Brain microvascular endothelial cell (primary cell): ENCODE measurements around the gene SEC22C.
A peak's percentile ranks its signal among the peaks of the same experiment; 100 is the strongest.

ENCODE experiments used
- DNase-seq: peaks from one replicate; pipeline ENCODE4 v3.0.0-alpha.2; 2020
- H3K27ac ChIP-seq: fragments of 250-450 bp; sonication (Bioruptor Pico); 2 replicates; pipeline ENCODE4 v1.5.1; 2020; ENCODE audit warnings: mild to moderate bottlenecking, moderate library complexity
- H3K27me3 ChIP-seq: fragments of 250-450 bp; sonication (Bioruptor Pico); replicated peaks from 2 replicates; pipeline ENCODE4 v1.5.1; 2020; ENCODE audit warnings: mild to moderate bottlenecking
- H3K36me3 ChIP-seq: fragments of 250-450 bp; sonication (Bioruptor Pico); replicated peaks from 2 replicates; pipeline ENCODE4 v1.5.1; 2020; ENCODE audit warnings: mild to moderate bottlenecking
- H3K4me3 ChIP-seq: 2 replicates; pipeline ENCODE4 v1.5.1; 2011; ENCODE audit warnings: low read depth, mild to moderate bottlenecking, control low read depth, low read length, moderate library complexity
- CTCF ChIP-seq: IDR thresholded peaks from 2 replicates; pipeline ENCODE4 v1.5.1; 2011; ENCODE audit warnings: low read depth, mild to moderate bottlenecking, moderate library complexity, low read length, control low read depth, inconsistent platforms; ENCODE audit errors: missing control alignments
- in situ Hi-C: cut with HindIII; loops from 2 replicates; pipeline ENCODE4 v1.10.0; 2017; ENCODE audit warnings: low sequenced_read_pairs, low pct_ligation_motif_present

The SEC22C gene

GRCh38 chr3:42501321-42501680 lies 80.5 kb downstream of the SEC22C start:
- TF ChIP-seq CTCF, result no peak
- Histone ChIP-seq H3K27ac (no peak overlapping the region), H3K4me3 (peak overlapping the region; percentile 26), H3K27me3 (no peaks in the 10 kb centered on the region), H3K36me3 (no peaks in the 10 kb centered on the region)
- in situ Hi-C loops, result no loop called here
- no peak for DNase-seq

GRCh38 chr3:42500909-42501308 lies 80.9 kb downstream of the SEC22C start:
- in situ Hi-C loops, result no loop called here
- DNase-seq, result no peak
- TF ChIP-seq CTCF, result no peak
- Histone ChIP-seq H3K27ac (no peak overlapping the region), H3K27me3 (no peaks in the 10 kb centered on the region), H3K4me3 (no peak overlapping the region), H3K36me3 (no peaks in the 10 kb centered on the region)

GRCh38 chr3:42500091-42500490 lies 81.7 kb downstream of the SEC22C start:
- Histone ChIP-seq H3K36me3 (no peaks in the 10 kb centered on the region), H3K27me3 (no peaks in the 10 kb centered on the region), H3K4me3 (no peak overlapping the region), H3K27ac (no peak overlapping the region)
- TF ChIP-seq CTCF, result no peak
- DNase-seq, result no peak
- in situ Hi-C loops, result no loop called here

GRCh38 chr3:42499478-42499871 lies 82.3 kb downstream of the SEC22C start:
- H3K27me3 ChIP-seq, result no peaks in the 10 kb centered on the region
- H3K27ac ChIP-seq, result no peak overlapping the region
- TF ChIP-seq CTCF, result no peak
- no peak overlapping the region for H3K4me3 ChIP-seq
- no peak for DNase-seq
- no peaks in the 10 kb centered on the region for H3K36me3 ChIP-seq
- in situ Hi-C loops, result no loop called here

GRCh38 chr3:42498791-42499477 lies 82.8 kb downstream of the SEC22C start:
- Histone ChIP-seq H3K27ac (no peak overlapping the region), H3K27me3 (no peaks in the 10 kb centered on the region), H3K4me3 (no peak overlapping the region), H3K36me3 (no peaks in the 10 kb centered on the region)
- in situ Hi-C loops, result no loop called here
- no peak for TF ChIP-seq CTCF
- no peak for DNase-seq

- no peaks in the 10 kb centered on the region for H3K27me3 ChIP-seq
- no peaks in the 10 kb centered on the region for H3K36me3 ChIP-seq
- no peak overlapping the region for H3K4me3 ChIP-seq
- H3K27ac ChIP-seq, result no peak overlapping the region
- TF ChIP-seq CTCF, result no peak
- DNase-seq, result no peak
- in situ Hi-C loops, result no loop called here
Measured at GRCh38 chr3:42498034-42498433, 83.7 kb downstream of the SEC22C start.
